IMR-90 (cell line): Measurements from ENCODE around the gene FAM234A. TPM values are rescaled to one million over a fixed set of nuclear protein-coding genes. Genes with fewer than 3 reads are reported as not detected.

ENCODE experiments used
- ATAC-seq: fragments of 200-7000 bp; cut with Tn5 transposase; 2 replicates; pipeline ENCODE4 v1.9.1; 2020; ENCODE audit warnings: low read depth, mild to moderate bottlenecking, moderate library complexity
- BruUV-seq: library from RNA; stranded (reverse); fragments of 400-500 nt; replicated peaks from 2 replicates; lab custom pipeline; 2021; lab: Mats Ljungman, UMichigan
- CTCF ChIA-PET: fragments of 300-600 bp; formaldehyde crosslinking; extraction: SDS; loops from one replicate; lab custom pipeline; 2021; ENCODE audit warnings: antibody characterized with exemption; lab: Yijun Ruan, JAX
- POLR2A ChIA-PET: fragments of 300-600 bp; sonication (Branson Sonifier 250); formaldehyde crosslinking; loops from one replicate; lab custom pipeline; 2022; ENCODE audit warnings: antibody characterized with exemption; ENCODE audit not compliant: unreplicated experiment; lab: Charles Lee
- DNase-seq: peaks from one replicate; pipeline ENCODE4 v3.0.0; 2013
- H2AFZ ChIP-seq: replicated peaks from 2 replicates; pipeline ENCODE3; 2013; ENCODE audit warnings: low read length, mild to moderate bottlenecking; ENCODE audit not compliant: poor library complexity
- H2AK5ac ChIP-seq: 2 replicates; pipeline ENCODE4 v1.6.1; 2013; ENCODE audit warnings: low read depth, low read length, inconsistent platforms
- H2AK9ac ChIP-seq: replicated peaks from 2 replicates; pipeline ENCODE3; 2013; ENCODE audit warnings: mild to moderate bottlenecking, low read depth, low read length, moderate library complexity; ENCODE audit not compliant: poor library complexity
- H2BK120ac ChIP-seq: 2 replicates; pipeline ENCODE4 v1.6.1; 2013; ENCODE audit warnings: low read depth, low read length, inconsistent platforms
- H2BK15ac ChIP-seq: 3 replicates; pipeline ENCODE4 v1.6.1; 2013; ENCODE audit warnings: low read depth, low read length, inconsistent platforms
- H2BK20ac ChIP-seq: 2 replicates; pipeline ENCODE4 v1.6.1; 2013; ENCODE audit warnings: low read depth, mild to moderate bottlenecking, inconsistent platforms, low read length, moderate library complexity
- H2BK5ac ChIP-seq: 2 replicates; pipeline ENCODE4 v1.6.1; 2013; ENCODE audit warnings: mild to moderate bottlenecking, low read depth, low read length, inconsistent platforms; ENCODE audit not compliant: poor library complexity, severe bottlenecking
- H3K14ac ChIP-seq: replicated peaks from 2 replicates; pipeline ENCODE4 v1.6.1; 2013; ENCODE audit warnings: low read depth, low read length, inconsistent platforms
- H3K18ac ChIP-seq: 2 replicates; pipeline ENCODE4 v1.6.1; 2013; ENCODE audit warnings: low read depth, low read length, control low read depth
- H3K23ac ChIP-seq: 2 replicates; pipeline ENCODE4 v1.6.1; 2013; ENCODE audit warnings: low read depth, low read length, inconsistent platforms
- H3K27ac ChIP-seq: 2 replicates; pipeline ENCODE4 v1.5.1; 2013; ENCODE audit warnings: mild to moderate bottlenecking, control low read depth, low read length; ENCODE audit not compliant: insufficient read depth
- H3K27me3 ChIP-seq: 2 replicates; pipeline ENCODE4 v1.6.1; 2013; ENCODE audit warnings: low read length; ENCODE audit not compliant: control insufficient read depth, insufficient read depth
- H3K36me3 ChIP-seq: 2 replicates; pipeline ENCODE4 v1.6.1; 2013; ENCODE audit warnings: low read length, mixed read lengths; ENCODE audit not compliant: control insufficient read depth, insufficient read depth
- H3K4ac ChIP-seq: 2 replicates; pipeline ENCODE4 v1.6.1; 2013; ENCODE audit warnings: low read depth, low read length, inconsistent platforms
- H3K4me1 ChIP-seq: 2 replicates; pipeline ENCODE4 v1.6.1; 2013; ENCODE audit warnings: low read length, mixed read lengths; ENCODE audit not compliant: control insufficient read depth, insufficient read depth
- H3K4me2 ChIP-seq: 2 replicates; pipeline ENCODE4 v1.6.1; 2013; ENCODE audit warnings: low read depth, mild to moderate bottlenecking, control low read depth, low read length, moderate library complexity
- H3K4me3 ChIP-seq: 2 replicates; pipeline ENCODE4 v1.5.1; 2013; ENCODE audit warnings: low read depth, mild to moderate bottlenecking, control low read depth, low read length, moderate library complexity; ENCODE audit not compliant: insufficient read depth
- H3K56ac ChIP-seq: 2 replicates; pipeline ENCODE4 v1.6.1; 2013; ENCODE audit warnings: low read length, inconsistent platforms; ENCODE audit not compliant: insufficient read depth; ENCODE audit errors: extremely low read depth
- H3K79me1 ChIP-seq, 2 experiments: 2 replicates each; pipeline ENCODE4 v1.6.1; 2013; ENCODE audit warnings: low read length in 2 of 2, inconsistent platforms in 1 of 2, low read depth in 1 of 2
- H3K9ac ChIP-seq: 2 replicates; pipeline ENCODE4 v1.6.1; 2013; ENCODE audit warnings: low read depth, low read length, control low read depth
- H3K9me1 ChIP-seq: 2 replicates; pipeline ENCODE4 v1.6.1; 2013; ENCODE audit warnings: low read length, inconsistent platforms; ENCODE audit not compliant: insufficient read depth
- H3K9me3 ChIP-seq: 2 replicates; pipeline ENCODE4 v1.6.1; 2013; ENCODE audit warnings: low read length; ENCODE audit not compliant: control insufficient read depth, insufficient read depth
- H4K20me1 ChIP-seq: 2 replicates; pipeline ENCODE4 v1.6.1; 2013; ENCODE audit warnings: low read length, inconsistent platforms; ENCODE audit not compliant: insufficient read depth
- H4K5ac ChIP-seq: 2 replicates; pipeline ENCODE4 v1.6.1; 2013; ENCODE audit warnings: mild to moderate bottlenecking, low read depth, low read length, control low read depth
- H4K8ac ChIP-seq, 2 experiments: 2 replicates each; pipeline ENCODE4 v1.6.1; 2013; ENCODE audit warnings: low read depth in 2 of 2, low read length in 2 of 2, control low read depth in 1 of 2, inconsistent platforms in 1 of 2
- H4K91ac ChIP-seq: 2 replicates; pipeline ENCODE4 v1.6.1; 2013; ENCODE audit warnings: low read depth, low read length, inconsistent platforms; ENCODE audit not compliant: insufficient read depth
- BHLHE40 ChIP-seq: fragments of 150-350 bp; IDR thresholded peaks from 2 replicates; pipeline ENCODE4 v1.6.1; 2016; ENCODE audit warnings: mild to moderate bottlenecking, low read depth, low read length
- MAFK ChIP-seq: IDR thresholded peaks from 2 replicates; pipeline ENCODE4 v1.6.1; 2012; ENCODE audit warnings: low read depth, low read length, improper control_type of control experiment
- MXI1 ChIP-seq: IDR thresholded peaks from 2 replicates; pipeline ENCODE4 v1.6.1; 2012; ENCODE audit warnings: low read depth, mild to moderate bottlenecking, low read length, moderate library complexity, borderline replicate concordance
- RFX5 ChIP-seq: IDR thresholded peaks from 2 replicates; pipeline ENCODE4 v1.8.0; 2012; ENCODE audit warnings: low read depth, mild to moderate bottlenecking, low read length, moderate library complexity
- SMC3 ChIP-seq: fragments of 150-350 bp; IDR thresholded peaks from 2 replicates; pipeline ENCODE4 v1.6.1; 2016; ENCODE audit warnings: low read depth, mild to moderate bottlenecking, antibody characterized with exemption, low read length, moderate library complexity
- WGBS, 2 experiments: methylation state at CpG; one replicate each; pipeline versions ENCODE4 v1.1.5 to v1.1.7; 2013; ENCODE audit warnings: missing lambda C conversion rate in 2 of 2; ENCODE audit not compliant: insufficient read length in 1 of 2; ENCODE audit errors: extremely low coverage in 2 of 2; 5-methylcytosine and 5-hydroxymethylcytosine counted together
- dilution Hi-C: fragments of 300-500 bp; cut with HindIII; formaldehyde crosslinking; loops from one replicate; pipeline ENCODE4 v1.14.3; 2018; ENCODE audit warnings: low sequenced_read_pairs; ENCODE audit not compliant: unreplicated experiment
- in situ Hi-C: fragments of 300-500 bp; cut with MboI; formaldehyde crosslinking; loops from 3 replicates; pipeline ENCODE4 v1.14.3; 2019; ENCODE audit warnings: low sequenced_read_pairs, inconsistent platforms, mixed read lengths
- intact Hi-C: fragments of 100-400 bp; cut with micrococcal nuclease; formaldehyde crosslinking; loops from 2 replicates; pipeline ENCODE4 v1.10.0; 2022
- polyA plus RNA-seq, 3 experiments: library from polyadenylated mRNA; depleted of rRNA; stranded (reverse); fragments of >200 nt; gene quantifications; 2 replicates each; pipeline ENCODE4 v1.2.3, GENCODE V29; 2012; ENCODE audit warnings: low replicate concordance in 1 of 3
- total RNA-seq: library from RNA; depleted of rRNA; stranded (reverse); fragments of >200 nt; gene quantifications from 2 replicates; pipeline ENCODE4 v1.2.3, GENCODE V29; 2012
- TF ChIP-seq, protein P1 (sequence below): conservative IDR thresholded peaks from 2 replicates; pipeline ENCODE4 v1.5.1; 2012; ENCODE audit warnings: mild to moderate bottlenecking, low read depth, low read length, improper control_type of control experiment
- TF ChIP-seq, protein P2 (sequence below): fragments of 150-350 bp; IDR thresholded peaks from 2 replicates; pipeline ENCODE4 v1.6.1; 2016; ENCODE audit warnings: low read depth, mild to moderate bottlenecking, low read length, moderate library complexity, borderline replicate concordance
- TF ChIP-seq, protein P3 (sequence below): fragments of 150-350 bp; IDR thresholded peaks from 2 replicates; pipeline ENCODE4 v1.6.1; 2017; ENCODE audit warnings: mild to moderate bottlenecking, antibody characterized with exemption, low read length, low read depth

Gene FAM234A
- total and polyA plus RNA-seq, 2 of the 4 experiments (the other 2 are of a cell fraction), result 30.3 to 64.2 TPM

DNA sequence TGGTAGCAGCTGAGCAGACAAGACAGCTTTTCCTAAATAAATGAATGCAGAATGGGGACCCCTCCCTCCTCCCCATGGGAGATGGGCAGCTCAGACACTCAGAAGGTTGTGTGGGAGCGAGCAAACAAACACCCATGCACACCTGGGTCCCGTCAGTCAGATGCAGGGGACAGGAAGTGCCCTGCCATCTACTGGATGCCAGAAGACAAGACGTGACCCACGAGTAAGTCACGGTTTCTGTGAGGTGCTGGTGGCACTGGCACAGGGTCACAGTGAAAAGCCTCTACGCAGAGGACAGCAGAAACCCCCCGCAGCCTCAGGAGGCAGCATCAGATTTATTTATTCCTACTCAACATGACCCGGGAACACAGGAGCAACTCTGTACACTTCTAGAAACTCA lies 45.9 kb upstream of the FAM234A start:
- Histone ChIP-seq H2AFZ (no peak overlapping the region), H3K56ac (no peak overlapping the region), H3K79me1 (peaks cover 4 to 32% of the 10 kb centered on the region in 2 experiments), H3K9ac (no peak overlapping the region), H3K27ac (no peak overlapping the region), H4K5ac (no peak overlapping the region), H3K9me3 (no peaks in the 10 kb centered on the region), H3K36me3 (peaks cover 62% of the 10 kb centered on the region), H2BK120ac (no peak overlapping the region), H2BK5ac (no peak overlapping the region), H2BK15ac (no peak overlapping the region), H2AK5ac (no peak overlapping the region), H3K4me2 (no peak overlapping the region), H2AK9ac (no peak overlapping the region), H3K9me1 (no peaks in the 10 kb centered on the region; the same call in 1 of the 2 replicates), H3K4me3 (no peak overlapping the region), H2BK20ac (no peak overlapping the region), H3K14ac (no peak overlapping the region), H4K20me1 (peaks cover 19% of the 10 kb centered on the region), H3K18ac (no peak overlapping the region), H3K27me3 (no peaks in the 10 kb centered on the region), H4K91ac (no peak overlapping the region), H3K4ac (no peak overlapping the region), H3K4me1 (no peaks in the 10 kb centered on the region), H3K23ac (no peak overlapping the region), H4K8ac (no peak overlapping the region)
- ATAC-seq, result no peak
- in situ Hi-C loops (no loop called here), dilution Hi-C loops (no loop called here), intact Hi-C loops (no loop called here)
- TF ChIP-seq, protein P1, sequence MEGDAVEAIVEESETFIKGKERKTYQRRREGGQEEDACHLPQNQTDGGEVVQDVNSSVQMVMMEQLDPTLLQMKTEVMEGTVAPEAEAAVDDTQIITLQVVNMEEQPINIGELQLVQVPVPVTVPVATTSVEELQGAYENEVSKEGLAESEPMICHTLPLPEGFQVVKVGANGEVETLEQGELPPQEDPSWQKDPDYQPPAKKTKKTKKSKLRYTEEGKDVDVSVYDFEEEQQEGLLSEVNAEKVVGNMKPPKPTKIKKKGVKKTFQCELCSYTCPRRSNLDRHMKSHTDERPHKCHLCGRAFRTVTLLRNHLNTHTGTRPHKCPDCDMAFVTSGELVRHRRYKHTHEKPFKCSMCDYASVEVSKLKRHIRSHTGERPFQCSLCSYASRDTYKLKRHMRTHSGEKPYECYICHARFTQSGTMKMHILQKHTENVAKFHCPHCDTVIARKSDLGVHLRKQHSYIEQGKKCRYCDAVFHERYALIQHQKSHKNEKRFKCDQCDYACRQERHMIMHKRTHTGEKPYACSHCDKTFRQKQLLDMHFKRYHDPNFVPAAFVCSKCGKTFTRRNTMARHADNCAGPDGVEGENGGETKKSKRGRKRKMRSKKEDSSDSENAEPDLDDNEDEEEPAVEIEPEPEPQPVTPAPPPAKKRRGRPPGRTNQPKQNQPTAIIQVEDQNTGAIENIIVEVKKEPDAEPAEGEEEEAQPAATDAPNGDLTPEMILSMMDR, result no peak
- TF ChIP-seq, protein P2, sequence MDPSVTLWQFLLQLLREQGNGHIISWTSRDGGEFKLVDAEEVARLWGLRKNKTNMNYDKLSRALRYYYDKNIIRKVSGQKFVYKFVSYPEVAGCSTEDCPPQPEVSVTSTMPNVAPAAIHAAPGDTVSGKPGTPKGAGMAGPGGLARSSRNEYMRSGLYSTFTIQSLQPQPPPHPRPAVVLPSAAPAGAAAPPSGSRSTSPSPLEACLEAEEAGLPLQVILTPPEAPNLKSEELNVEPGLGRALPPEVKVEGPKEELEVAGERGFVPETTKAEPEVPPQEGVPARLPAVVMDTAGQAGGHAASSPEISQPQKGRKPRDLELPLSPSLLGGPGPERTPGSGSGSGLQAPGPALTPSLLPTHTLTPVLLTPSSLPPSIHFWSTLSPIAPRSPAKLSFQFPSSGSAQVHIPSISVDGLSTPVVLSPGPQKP, result no peak
- no peak for TF ChIP-seq MXI1
- TF ChIP-seq BHLHE40, result no peak
- no peak for TF ChIP-seq MAFK
- no peak for TF ChIP-seq SMC3
- TF ChIP-seq, protein P3, sequence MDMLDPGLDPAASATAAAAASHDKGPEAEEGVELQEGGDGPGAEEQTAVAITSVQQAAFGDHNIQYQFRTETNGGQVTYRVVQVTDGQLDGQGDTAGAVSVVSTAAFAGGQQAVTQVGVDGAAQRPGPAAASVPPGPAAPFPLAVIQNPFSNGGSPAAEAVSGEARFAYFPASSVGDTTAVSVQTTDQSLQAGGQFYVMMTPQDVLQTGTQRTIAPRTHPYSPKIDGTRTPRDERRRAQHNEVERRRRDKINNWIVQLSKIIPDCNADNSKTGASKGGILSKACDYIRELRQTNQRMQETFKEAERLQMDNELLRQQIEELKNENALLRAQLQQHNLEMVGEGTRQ, result no peak
- TF ChIP-seq RFX5, result no peak
- BruUV-seq, result no TSS peak
- CTCF ChIA-PET, result interaction anchor here (0.7 kb wide), 1 partner anchor 91 kb away, joined by 3 read pairs; no protein-coding TSS in a partner anchor
- POLR2A ChIA-PET, result no interaction called here
- no peak for DNase-seq
- WGBS, 2 experiments, result no CpG with 5 or more reads among the region's 8 CpGs
